Uterus (tissue), 4 donors: Measurements from ENCODE around the gene ALB. TPM values are rescaled to one million over a fixed set of nuclear protein-coding genes. Genes with fewer than 3 reads are reported as not detected.

ENCODE experiments used
- DNase-seq, 2 donors: peaks; one replicate each; pipeline ENCODE4 v3.0.0-alpha.2; 2019 to 2020
- H3K27ac ChIP-seq, 2 donors: fragments of 200-600 bp; sonication (generic); 1 replicate in 1 of 2; 2 replicates in 1 of 2; pipeline ENCODE4 v1.5.1; 2016 to 2018
- H3K27me3 ChIP-seq, 2 donors: fragments of 200-600 bp; sonication (generic); one replicate each; pipeline ENCODE4 v1.5.1; 2018 to 2019; ENCODE audit warnings: control low read depth in 1 of 2
- H3K36me3 ChIP-seq, 2 donors: fragments of 200-600 bp; sonication (generic); one replicate each; pipeline ENCODE4 v1.5.1; 2019; ENCODE audit warnings: control low read depth in 1 of 2
- H3K4me1 ChIP-seq, 2 donors: fragments of 200-600 bp; sonication (generic); one replicate each; pipeline ENCODE4 v1.5.1; 2018 to 2019; ENCODE audit warnings: control low read depth in 1 of 2
- H3K4me3 ChIP-seq, 2 donors: fragments of 200-600 bp; sonication (generic); 1 replicate in 1 of 2; 2 replicates in 1 of 2; pipeline ENCODE4 v1.5.1; 2018 to 2019; ENCODE audit warnings: mild to moderate bottlenecking in 1 of 2
- H3K9me3 ChIP-seq, 2 donors: fragments of 200-600 bp; sonication (generic); one replicate each; pipeline ENCODE4 v1.5.1; 2019; ENCODE audit warnings: control low read depth in 1 of 2
- POLR2A ChIP-seq, 2 donors: fragments of 450-650 bp; IDR thresholded peaks; one replicate each; pipeline ENCODE4 v1.6.1; 2016; ENCODE audit warnings: antibody characterized with exemption in 2 of 2, mild to moderate bottlenecking in 1 of 2, moderate library complexity in 1 of 2
- intact Hi-C: fragments of 100-400 bp; cut with DNase I; formaldehyde crosslinking; loops from one replicate; pipeline ENCODE4 v1.15.1; 2023; ENCODE audit warnings: low total_unique reads
- total RNA-seq, 4 donors: library from RNA; depleted of rRNA in 3 of 4; stranded (reverse); fragments of >200 nt in 3 of 4; gene quantifications; one replicate each; pipeline versions ENCODE4 v1.1.0 to v1.2.4, GENCODE V29; 2014 to 2023
- TF ChIP-seq, protein P1 (sequence below), 4 experiments: fragments of 200-600 bp in 2 of 4; fragments of 450-650 bp in 2 of 4; sonication (generic) in 2 of 4; IDR thresholded peaks; one replicate each; pipeline ENCODE4 v1.5.1; 2016 to 2019; ENCODE audit warnings: antibody characterized with exemption in 4 of 4, mild to moderate bottlenecking in 2 of 4, moderate library complexity in 1 of 4
- donor health status: DM: yes; HTN: yes; CAD: no.

ALB gene
- total RNA-seq, 4 donors from 2014 or later: 5.0 to 11.3 TPM; not detected in 2

- no peaks in the 10 kb centered on the region for H3K27me3 ChIP-seq
- TF ChIP-seq, protein P1, sequence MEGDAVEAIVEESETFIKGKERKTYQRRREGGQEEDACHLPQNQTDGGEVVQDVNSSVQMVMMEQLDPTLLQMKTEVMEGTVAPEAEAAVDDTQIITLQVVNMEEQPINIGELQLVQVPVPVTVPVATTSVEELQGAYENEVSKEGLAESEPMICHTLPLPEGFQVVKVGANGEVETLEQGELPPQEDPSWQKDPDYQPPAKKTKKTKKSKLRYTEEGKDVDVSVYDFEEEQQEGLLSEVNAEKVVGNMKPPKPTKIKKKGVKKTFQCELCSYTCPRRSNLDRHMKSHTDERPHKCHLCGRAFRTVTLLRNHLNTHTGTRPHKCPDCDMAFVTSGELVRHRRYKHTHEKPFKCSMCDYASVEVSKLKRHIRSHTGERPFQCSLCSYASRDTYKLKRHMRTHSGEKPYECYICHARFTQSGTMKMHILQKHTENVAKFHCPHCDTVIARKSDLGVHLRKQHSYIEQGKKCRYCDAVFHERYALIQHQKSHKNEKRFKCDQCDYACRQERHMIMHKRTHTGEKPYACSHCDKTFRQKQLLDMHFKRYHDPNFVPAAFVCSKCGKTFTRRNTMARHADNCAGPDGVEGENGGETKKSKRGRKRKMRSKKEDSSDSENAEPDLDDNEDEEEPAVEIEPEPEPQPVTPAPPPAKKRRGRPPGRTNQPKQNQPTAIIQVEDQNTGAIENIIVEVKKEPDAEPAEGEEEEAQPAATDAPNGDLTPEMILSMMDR (IDR thresholded peaks at IDR 0.05): no peak
- TF ChIP-seq POLR2A (IDR thresholded peaks at IDR 0.05): no peak
- intact Hi-C loops: no loop called here
- H3K9me3 ChIP-seq: no peaks in the 10 kb centered on the region
- no peaks in the 10 kb centered on the region for H3K4me1 ChIP-seq
- H3K36me3 ChIP-seq: no peaks in the 10 kb centered on the region
- no peak overlapping the region for H3K4me3 ChIP-seq
- no peak for DNase-seq
- H3K27ac ChIP-seq: no peak overlapping the region
These were observed 25.0 kb downstream of the ALB start for GRCh38 chr4:73429118-73429517.

GRCh38 chr4:73429826-73430587 lies 25.9 kb downstream of the ALB start:
- Histone ChIP-seq H3K4me1 (no peaks in the 10 kb centered on the region), H3K9me3 (no peaks in the 10 kb centered on the region), H3K36me3 (no peaks in the 10 kb centered on the region), H3K27ac (no peak overlapping the region), H3K4me3 (no peak overlapping the region), H3K27me3 (no peaks in the 10 kb centered on the region)
- intact Hi-C loops: no loop called here
- no peak for DNase-seq
- no peak for TF ChIP-seq POLR2A (IDR thresholded peaks at IDR 0.05)
- TF ChIP-seq, protein P1 (IDR thresholded peaks at IDR 0.05): no peak

- Histone ChIP-seq H3K4me3 (no peak overlapping the region), H3K27me3 (no peaks in the 10 kb centered on the region), H3K4me1 (no peaks in the 10 kb centered on the region), H3K9me3 (no peaks in the 10 kb centered on the region), H3K27ac (no peak overlapping the region), H3K36me3 (no peaks in the 10 kb centered on the region)
- intact Hi-C loops: no loop called here
- no peak for DNase-seq
- no peak for TF ChIP-seq POLR2A (IDR thresholded peaks at IDR 0.05)
- TF ChIP-seq, protein P1 (IDR thresholded peaks at IDR 0.05): no peak
These were observed 27.7 kb downstream of the ALB start for GRCh38 chr4:73431813-73432168.

- H3K27me3 ChIP-seq: no peaks in the 10 kb centered on the region
- H3K4me3 ChIP-seq: no peak overlapping the region
- intact Hi-C loops: no loop called here
- no peaks in the 10 kb centered on the region for H3K36me3 ChIP-seq
- TF ChIP-seq, protein P1 (IDR thresholded peaks at IDR 0.05): no peak
- no peak for TF ChIP-seq POLR2A (IDR thresholded peaks at IDR 0.05)
- no peaks in the 10 kb centered on the region for H3K4me1 ChIP-seq
- no peaks in the 10 kb centered on the region for H3K9me3 ChIP-seq
- H3K27ac ChIP-seq: no peak overlapping the region
- DNase-seq: no peak
These were observed 28.3 kb downstream of the ALB start for GRCh38 chr4:73432169-73433000.

- Histone ChIP-seq H3K27ac (no peak overlapping the region), H3K9me3 (no peaks in the 10 kb centered on the region), H3K4me1 (no peaks in the 10 kb centered on the region), H3K27me3 (no peaks in the 10 kb centered on the region), H3K4me3 (no peak overlapping the region), H3K36me3 (no peaks in the 10 kb centered on the region)
- TF ChIP-seq, protein P1 (IDR thresholded peaks at IDR 0.05): no peak
- TF ChIP-seq POLR2A (IDR thresholded peaks at IDR 0.05): no peak
- DNase-seq: no peak
- intact Hi-C loops: no loop called here
These were observed 29.1 kb downstream of the ALB start for GRCh38 chr4:73433140-73433539.
